ENCODE results near the gene EXOC4.

DNA sequence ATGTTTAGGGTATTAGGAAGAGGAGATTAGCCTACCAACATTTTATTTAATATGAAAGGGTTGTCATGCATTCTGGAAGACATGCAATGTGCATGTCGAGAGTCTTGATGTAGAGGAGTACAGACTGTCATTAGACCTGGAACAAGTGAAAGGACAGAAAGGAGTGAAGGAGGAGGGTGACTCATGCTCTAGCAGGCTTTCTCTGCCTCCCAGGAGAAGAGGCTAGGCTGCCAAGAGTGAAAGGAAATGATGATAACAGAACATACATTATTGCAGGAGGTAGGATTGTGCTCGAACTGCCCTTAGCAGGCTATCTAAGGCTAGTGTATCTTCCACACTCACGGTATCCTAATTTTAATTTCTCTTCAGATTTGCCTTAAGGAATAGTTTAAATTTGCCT lies 228.8 kb downstream of the EXOC4 start:
- no peak for TF ChIP-seq SUZ12 (IDR thresholded peaks at IDR 0.05; ENCODE audit: extremely low read depth, insufficient read depth, insufficient read length)
- TF ChIP-seq YY1 (IDR thresholded peaks at IDR 0.05; ENCODE audit: insufficient read depth, insufficient read length) = no peak

All from NT2/D1 (cell line).